Colonic mucosa (tissue), 4 donors: ENCODE data around the gene MAP3K7. TPM values are rescaled to one million over a fixed set of nuclear protein-coding genes. Genes with fewer than 3 reads are reported as not detected.

Experiments used
- DNase-seq: peaks from one replicate; pipeline ENCODE4 v3.0.0-alpha.2; 2020
- H3K27ac ChIP-seq: fragments of 200-600 bp; one replicate; pipeline ENCODE4 v1.8.0; 2021
- H3K27me3 ChIP-seq: fragments of 200-600 bp; one replicate; pipeline ENCODE4 v1.8.0; 2021
- H3K36me3 ChIP-seq: fragments of 200-600 bp; one replicate; pipeline ENCODE4 v1.8.0; 2021
- H3K4me1 ChIP-seq: fragments of 200-600 bp; one replicate; pipeline ENCODE4 v1.8.0; 2021; ENCODE audit warnings: mild to moderate bottlenecking
- H3K4me3 ChIP-seq: fragments of 200-600 bp; one replicate; pipeline ENCODE4 v1.8.0; 2021
- H3K9ac ChIP-seq, 2 donors: one replicate each; pipeline ENCODE4 v1.7.0; 2013; ENCODE audit warnings: control low read depth in 2 of 2, low read depth in 2 of 2, low read length in 2 of 2
- H3K9me3 ChIP-seq: fragments of 200-600 bp; one replicate; pipeline ENCODE4 v1.8.0; 2021
- intact Hi-C: fragments of 100-400 bp; cut with DNase I; formaldehyde crosslinking; loops from one replicate; pipeline ENCODE4 v1.14.1; 2022
- total RNA-seq, 2 donors: library from RNA; stranded (reverse); fragmentation: NEBNext Ultra II Directional in 1 of 2; extraction: Animal tissue kit (Norgen Biotek cat#: 25700) in 1 of 2; gene quantifications; one replicate each; pipeline ENCODE4 v1.2.1, GENCODE V29; 2021
- TF ChIP-seq, protein P1 (sequence below): fragments of 200-600 bp; IDR thresholded peaks from one replicate; pipeline ENCODE4 v1.8.0; 2022; ENCODE audit warnings: antibody characterized with exemption, mild to moderate bottlenecking
- donor health status: healthy.
- donor health status: DM: no; HTN: no; CAD: no.
- donor health status: DM: no; HTN: no; CAD: no.

MAP3K7 gene
- total RNA-seq, 2 donors from 2014 or later, result 18.2 to 19.4 TPM

GRCh38 chr6:90502866-90503407, 83.9 kb downstream of the MAP3K7 start:
- TF ChIP-seq, protein P1, sequence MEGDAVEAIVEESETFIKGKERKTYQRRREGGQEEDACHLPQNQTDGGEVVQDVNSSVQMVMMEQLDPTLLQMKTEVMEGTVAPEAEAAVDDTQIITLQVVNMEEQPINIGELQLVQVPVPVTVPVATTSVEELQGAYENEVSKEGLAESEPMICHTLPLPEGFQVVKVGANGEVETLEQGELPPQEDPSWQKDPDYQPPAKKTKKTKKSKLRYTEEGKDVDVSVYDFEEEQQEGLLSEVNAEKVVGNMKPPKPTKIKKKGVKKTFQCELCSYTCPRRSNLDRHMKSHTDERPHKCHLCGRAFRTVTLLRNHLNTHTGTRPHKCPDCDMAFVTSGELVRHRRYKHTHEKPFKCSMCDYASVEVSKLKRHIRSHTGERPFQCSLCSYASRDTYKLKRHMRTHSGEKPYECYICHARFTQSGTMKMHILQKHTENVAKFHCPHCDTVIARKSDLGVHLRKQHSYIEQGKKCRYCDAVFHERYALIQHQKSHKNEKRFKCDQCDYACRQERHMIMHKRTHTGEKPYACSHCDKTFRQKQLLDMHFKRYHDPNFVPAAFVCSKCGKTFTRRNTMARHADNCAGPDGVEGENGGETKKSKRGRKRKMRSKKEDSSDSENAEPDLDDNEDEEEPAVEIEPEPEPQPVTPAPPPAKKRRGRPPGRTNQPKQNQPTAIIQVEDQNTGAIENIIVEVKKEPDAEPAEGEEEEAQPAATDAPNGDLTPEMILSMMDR, result no peak
- intact Hi-C loops, result no loop called here
- Histone ChIP-seq H3K9ac (no peak overlapping the region), H3K9me3 (no peaks in the 10 kb centered on the region), H3K36me3 (no peaks in the 10 kb centered on the region), H3K27ac (no peak overlapping the region), H3K27me3 (no peaks in the 10 kb centered on the region), H3K4me1 (no peaks in the 10 kb centered on the region), H3K4me3 (no peak overlapping the region)
- DNase-seq, result no peak

GRCh38 chr6:90502381-90502780, 84.5 kb downstream of the MAP3K7 start:
- no peak overlapping the region for H3K4me3 ChIP-seq
- intact Hi-C loops, result no loop called here
- no peaks in the 10 kb centered on the region for H3K9me3 ChIP-seq
- TF ChIP-seq, protein P1, result no peak
- H3K9ac ChIP-seq, result no peak overlapping the region
- H3K27ac ChIP-seq, result no peak overlapping the region
- no peaks in the 10 kb centered on the region for H3K27me3 ChIP-seq
- H3K36me3 ChIP-seq, result no peaks in the 10 kb centered on the region
- DNase-seq, result no peak
- H3K4me1 ChIP-seq, result no peaks in the 10 kb centered on the region

GRCh38 chr6:90500458-90500857, 86.4 kb downstream of the MAP3K7 start:
- intact Hi-C loops, result no loop called here
- Histone ChIP-seq H3K27ac (no peak overlapping the region), H3K9me3 (no peaks in the 10 kb centered on the region), H3K27me3 (no peaks in the 10 kb centered on the region), H3K9ac (no peak overlapping the region), H3K4me3 (no peak overlapping the region), H3K36me3 (no peaks in the 10 kb centered on the region), H3K4me1 (no peaks in the 10 kb centered on the region)
- TF ChIP-seq, protein P1, result no peak
- DNase-seq, result no peak

DNA sequence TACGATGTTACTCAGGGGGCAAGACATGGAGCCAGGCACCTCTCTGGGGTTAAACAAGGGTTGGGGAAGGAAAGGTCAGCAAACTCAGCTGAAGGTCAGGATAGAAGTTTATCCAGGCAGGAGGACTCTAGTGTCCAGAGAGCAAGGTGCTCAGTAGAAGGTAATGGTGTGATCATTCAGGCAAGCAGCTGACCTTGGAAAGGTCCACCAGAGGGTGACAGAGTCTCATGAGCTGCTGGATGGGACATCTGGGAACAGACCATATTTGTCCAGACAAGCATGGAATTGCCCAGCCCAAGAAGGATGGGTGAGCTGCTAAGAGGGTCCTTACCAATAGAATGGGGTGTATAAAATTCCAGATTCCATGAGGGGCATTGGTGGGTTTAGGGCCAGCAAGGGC, 89.5 kb downstream of the MAP3K7 start:
- TF ChIP-seq, protein P1, result no peak
- no peak overlapping the region for H3K9ac ChIP-seq
- no peaks in the 10 kb centered on the region for H3K9me3 ChIP-seq
- H3K27ac ChIP-seq, result no peak overlapping the region
- H3K27me3 ChIP-seq, result no peaks in the 10 kb centered on the region
- H3K36me3 ChIP-seq, result no peaks in the 10 kb centered on the region
- intact Hi-C loops, result no loop called here
- no peaks in the 10 kb centered on the region for H3K4me1 ChIP-seq
- H3K4me3 ChIP-seq, result no peak overlapping the region
- no peak for DNase-seq

- TF ChIP-seq, protein P1, result no peak
- Histone ChIP-seq H3K27me3 (no peaks in the 10 kb centered on the region), H3K9me3 (no peaks in the 10 kb centered on the region), H3K4me1 (no peaks in the 10 kb centered on the region), H3K36me3 (no peaks in the 10 kb centered on the region), H3K4me3 (no peak overlapping the region), H3K27ac (no peak overlapping the region), H3K9ac (no peak overlapping the region)
- DNase-seq, result no peak
- intact Hi-C loops, result no loop called here
These were observed 90.4 kb downstream of the MAP3K7 start for GRCh38 chr6:90496258-90497016.
